ENCODE measurements around the gene MYDGF. TPM values are rescaled to one million over a fixed set of nuclear protein-coding genes. Genes with fewer than 3 reads are reported as not detected.

Gene MYDGF
- total and polyA plus RNA-seq, 2 of the 13 experiments (the other 11 are each of a cell fraction or from before 2014, with no cell fraction given) = 116 to 198 TPM

DNA sequence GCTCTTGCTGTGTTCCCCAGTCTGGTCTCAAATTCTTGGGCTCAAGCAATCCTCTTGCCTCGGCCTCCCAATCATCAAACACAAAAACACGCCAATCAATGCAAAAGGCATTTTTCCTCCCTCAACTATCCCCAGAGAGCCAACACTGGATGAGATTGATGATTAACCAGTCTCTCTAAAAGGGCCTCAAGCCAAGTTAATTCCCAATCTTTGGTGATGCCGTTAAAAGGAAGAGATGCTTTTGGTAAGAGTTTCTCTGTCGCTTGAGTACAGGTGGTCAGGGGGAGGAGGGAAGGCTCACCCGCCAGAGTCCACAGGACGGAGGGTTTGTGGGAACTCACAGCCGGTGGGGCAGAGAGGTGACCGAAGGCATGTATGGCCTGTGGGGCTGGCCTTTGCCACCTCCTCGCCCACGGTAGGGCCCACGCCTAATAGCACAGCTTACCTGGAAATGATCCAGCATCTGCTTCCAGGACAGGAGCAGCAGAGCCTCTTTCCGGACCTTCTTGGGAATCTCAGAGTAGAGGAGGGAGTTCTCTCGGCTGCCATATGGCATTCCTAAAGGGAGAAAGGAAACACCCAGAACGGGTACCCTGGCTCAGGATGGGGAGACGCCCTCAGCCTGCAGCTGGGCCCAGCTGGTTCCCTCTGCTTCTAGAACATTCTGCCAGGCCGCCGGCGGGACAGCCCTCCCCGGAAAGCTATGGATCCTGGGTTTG lies 35.4 kb upstream of the MYDGF start (continued):
- TF ChIP-seq, protein P1, sequence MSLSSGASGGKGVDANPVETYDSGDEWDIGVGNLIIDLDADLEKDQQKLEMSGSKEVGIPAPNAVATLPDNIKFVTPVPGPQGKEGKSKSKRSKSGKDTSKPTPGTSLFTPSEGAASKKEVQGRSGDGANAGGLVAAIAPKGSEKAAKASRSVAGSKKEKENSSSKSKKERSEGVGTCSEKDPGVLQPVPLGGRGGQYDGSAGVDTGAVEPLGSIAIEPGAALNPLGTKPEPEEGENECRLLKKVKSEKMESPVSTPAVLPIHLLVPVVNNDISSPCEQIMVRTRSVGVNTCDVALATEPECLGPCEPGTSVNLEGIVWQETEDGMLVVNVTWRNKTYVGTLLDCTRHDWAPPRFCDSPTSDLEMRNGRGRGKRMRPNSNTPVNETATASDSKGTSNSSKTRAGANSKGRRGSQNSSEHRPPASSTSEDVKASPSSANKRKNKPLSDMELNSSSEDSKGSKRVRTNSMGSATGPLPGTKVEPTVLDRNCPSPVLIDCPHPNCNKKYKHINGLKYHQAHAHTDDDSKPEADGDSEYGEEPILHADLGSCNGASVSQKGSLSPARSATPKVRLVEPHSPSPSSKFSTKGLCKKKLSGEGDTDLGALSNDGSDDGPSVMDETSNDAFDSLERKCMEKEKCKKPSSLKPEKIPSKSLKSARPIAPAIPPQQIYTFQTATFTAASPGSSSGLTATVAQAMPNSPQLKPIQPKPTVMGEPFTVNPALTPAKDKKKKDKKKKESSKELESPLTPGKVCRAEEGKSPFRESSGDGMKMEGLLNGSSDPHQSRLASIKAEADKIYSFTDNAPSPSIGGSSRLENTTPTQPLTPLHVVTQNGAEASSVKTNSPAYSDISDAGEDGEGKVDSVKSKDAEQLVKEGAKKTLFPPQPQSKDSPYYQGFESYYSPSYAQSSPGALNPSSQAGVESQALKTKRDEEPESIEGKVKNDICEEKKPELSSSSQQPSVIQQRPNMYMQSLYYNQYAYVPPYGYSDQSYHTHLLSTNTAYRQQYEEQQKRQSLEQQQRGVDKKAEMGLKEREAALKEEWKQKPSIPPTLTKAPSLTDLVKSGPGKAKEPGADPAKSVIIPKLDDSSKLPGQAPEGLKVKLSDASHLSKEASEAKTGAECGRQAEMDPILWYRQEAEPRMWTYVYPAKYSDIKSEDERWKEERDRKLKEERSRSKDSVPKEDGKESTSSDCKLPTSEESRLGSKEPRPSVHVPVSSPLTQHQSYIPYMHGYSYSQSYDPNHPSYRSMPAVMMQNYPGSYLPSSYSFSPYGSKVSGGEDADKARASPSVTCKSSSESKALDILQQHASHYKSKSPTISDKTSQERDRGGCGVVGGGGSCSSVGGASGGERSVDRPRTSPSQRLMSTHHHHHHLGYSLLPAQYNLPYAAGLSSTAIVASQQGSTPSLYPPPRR (CRISPR knock-in tag; IDR thresholded peaks at IDR 0.05; ENCODE audit: borderline replicate concordance) = peak; percentile 55; the same call in 1 of the 2 replicates
- TF ChIP-seq ATF1 (CRISPR knock-in tag; IDR thresholded peaks at IDR 0.05) = no peak
- TF ChIP-seq HHEX (CRISPR knock-in tag; IDR thresholded peaks at IDR 0.05) = peak; percentile 61; the same call in 1 of the 2 replicates
- TF ChIP-seq SAFB2 (CRISPR knock-in tag; IDR thresholded peaks at IDR 0.05; ENCODE audit: borderline replicate concordance, low read depth) = no peak
- TF ChIP-seq, protein P2, sequence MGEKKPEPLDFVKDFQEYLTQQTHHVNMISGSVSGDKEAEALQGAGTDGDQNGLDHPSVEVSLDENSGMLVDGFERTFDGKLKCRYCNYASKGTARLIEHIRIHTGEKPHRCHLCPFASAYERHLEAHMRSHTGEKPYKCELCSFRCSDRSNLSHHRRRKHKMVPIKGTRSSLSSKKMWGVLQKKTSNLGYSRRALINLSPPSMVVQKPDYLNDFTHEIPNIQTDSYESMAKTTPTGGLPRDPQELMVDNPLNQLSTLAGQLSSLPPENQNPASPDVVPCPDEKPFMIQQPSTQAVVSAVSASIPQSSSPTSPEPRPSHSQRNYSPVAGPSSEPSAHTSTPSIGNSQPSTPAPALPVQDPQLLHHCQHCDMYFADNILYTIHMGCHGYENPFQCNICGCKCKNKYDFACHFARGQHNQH (CRISPR knock-in tag; IDR thresholded peaks at IDR 0.05) = no peak
- no peak for TF ChIP-seq SNAI1 (CRISPR knock-in tag; IDR thresholded peaks at IDR 0.05; ENCODE audit: borderline replicate concordance)
- no peak for TF ChIP-seq NPAS2 (CRISPR knock-in tag; IDR thresholded peaks at IDR 0.05; ENCODE audit: borderline replicate concordance)
- TF ChIP-seq GABPA (IDR thresholded peaks at IDR 0.05; ENCODE audit: low read depth, low read length) = no peak
- TF ChIP-seq GABPA (CRISPR knock-in tag; IDR thresholded peaks at IDR 0.05; ENCODE audit: low read depth) = no peak
- TF ChIP-seq, protein P3, sequence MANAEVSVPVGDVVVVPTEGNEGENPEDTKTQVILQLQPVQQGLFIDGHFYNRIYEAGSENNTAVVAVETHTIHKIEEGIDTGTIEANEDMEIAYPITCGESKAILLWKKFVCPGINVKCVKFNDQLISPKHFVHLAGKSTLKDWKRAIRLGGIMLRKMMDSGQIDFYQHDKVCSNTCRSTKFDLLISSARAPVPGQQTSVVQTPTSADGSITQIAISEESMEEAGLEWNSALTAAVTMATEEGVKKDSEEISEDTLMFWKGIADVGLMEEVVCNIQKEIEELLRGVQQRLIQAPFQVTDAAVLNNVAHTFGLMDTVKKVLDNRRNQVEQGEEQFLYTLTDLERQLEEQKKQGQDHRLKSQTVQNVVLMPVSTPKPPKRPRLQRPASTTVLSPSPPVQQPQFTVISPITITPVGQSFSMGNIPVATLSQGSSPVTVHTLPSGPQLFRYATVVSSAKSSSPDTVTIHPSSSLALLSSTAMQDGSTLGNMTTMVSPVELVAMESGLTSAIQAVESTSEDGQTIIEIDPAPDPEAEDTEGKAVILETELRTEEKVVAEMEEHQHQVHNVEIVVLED (CRISPR knock-in tag; IDR thresholded peaks at IDR 0.05; ENCODE audit: borderline replicate concordance) = no peak; the same call in 1 of the 2 replicates
- TF ChIP-seq, protein P4, sequence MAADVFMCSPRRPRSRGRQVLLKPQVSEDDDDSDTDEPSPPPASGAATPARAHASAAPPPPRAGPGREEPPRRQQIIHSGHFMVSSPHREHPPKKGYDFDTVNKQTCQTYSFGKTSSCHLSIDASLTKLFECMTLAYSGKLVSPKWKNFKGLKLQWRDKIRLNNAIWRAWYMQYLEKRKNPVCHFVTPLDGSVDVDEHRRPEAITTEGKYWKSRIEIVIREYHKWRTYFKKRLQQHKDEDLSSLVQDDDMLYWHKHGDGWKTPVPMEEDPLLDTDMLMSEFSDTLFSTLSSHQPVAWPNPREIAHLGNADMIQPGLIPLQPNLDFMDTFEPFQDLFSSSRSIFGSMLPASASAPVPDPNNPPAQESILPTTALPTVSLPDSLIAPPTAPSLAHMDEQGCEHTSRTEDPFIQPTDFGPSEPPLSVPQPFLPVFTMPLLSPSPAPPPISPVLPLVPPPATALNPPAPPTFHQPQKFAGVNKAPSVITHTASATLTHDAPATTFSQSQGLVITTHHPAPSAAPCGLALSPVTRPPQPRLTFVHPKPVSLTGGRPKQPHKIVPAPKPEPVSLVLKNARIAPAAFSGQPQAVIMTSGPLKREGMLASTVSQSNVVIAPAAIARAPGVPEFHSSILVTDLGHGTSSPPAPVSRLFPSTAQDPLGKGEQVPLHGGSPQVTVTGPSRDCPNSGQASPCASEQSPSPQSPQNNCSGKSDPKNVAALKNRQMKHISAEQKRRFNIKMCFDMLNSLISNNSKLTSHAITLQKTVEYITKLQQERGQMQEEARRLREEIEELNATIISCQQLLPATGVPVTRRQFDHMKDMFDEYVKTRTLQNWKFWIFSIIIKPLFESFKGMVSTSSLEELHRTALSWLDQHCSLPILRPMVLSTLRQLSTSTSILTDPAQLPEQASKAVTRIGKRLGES (CRISPR knock-in tag; IDR thresholded peaks at IDR 0.05; ENCODE audit: borderline replicate concordance) = no peak
- TF ChIP-seq ZNF547 (CRISPR knock-in tag; IDR thresholded peaks at IDR 0.05) = no peak; the same call in 1 of the 2 replicates
- no peak; the same call in 1 of the 2 replicates for TF ChIP-seq PHF8 (CRISPR knock-in tag; IDR thresholded peaks at IDR 0.05)
- no peak for TF ChIP-seq MAFF (IDR thresholded peaks at IDR 0.05; ENCODE audit: low read depth, low read length)
- TF ChIP-seq ZFP36L2 (CRISPR knock-in tag; IDR thresholded peaks at IDR 0.05) = no peak
- TF ChIP-seq RXRA (CRISPR knock-in tag; IDR thresholded peaks at IDR 0.05) = no peak
- peak; percentile 40; the same call in 1 of the 2 replicates for TF ChIP-seq ZMYM4 (CRISPR knock-in tag; IDR thresholded peaks at IDR 0.05)

Data from HepG2 (cell line).